GM21723 (cell line): ENCODE results near the gene XRN2.

Source experiments
- ATAC-seq: cut with Tn5 transposase; IDR thresholded peaks from one replicate; pipeline ENCODE4 v1.9.1; 2021; ENCODE audit warnings: mild to moderate bottlenecking, moderate library complexity; ENCODE audit not compliant: unreplicated experiment

The XRN2 gene

DNA sequence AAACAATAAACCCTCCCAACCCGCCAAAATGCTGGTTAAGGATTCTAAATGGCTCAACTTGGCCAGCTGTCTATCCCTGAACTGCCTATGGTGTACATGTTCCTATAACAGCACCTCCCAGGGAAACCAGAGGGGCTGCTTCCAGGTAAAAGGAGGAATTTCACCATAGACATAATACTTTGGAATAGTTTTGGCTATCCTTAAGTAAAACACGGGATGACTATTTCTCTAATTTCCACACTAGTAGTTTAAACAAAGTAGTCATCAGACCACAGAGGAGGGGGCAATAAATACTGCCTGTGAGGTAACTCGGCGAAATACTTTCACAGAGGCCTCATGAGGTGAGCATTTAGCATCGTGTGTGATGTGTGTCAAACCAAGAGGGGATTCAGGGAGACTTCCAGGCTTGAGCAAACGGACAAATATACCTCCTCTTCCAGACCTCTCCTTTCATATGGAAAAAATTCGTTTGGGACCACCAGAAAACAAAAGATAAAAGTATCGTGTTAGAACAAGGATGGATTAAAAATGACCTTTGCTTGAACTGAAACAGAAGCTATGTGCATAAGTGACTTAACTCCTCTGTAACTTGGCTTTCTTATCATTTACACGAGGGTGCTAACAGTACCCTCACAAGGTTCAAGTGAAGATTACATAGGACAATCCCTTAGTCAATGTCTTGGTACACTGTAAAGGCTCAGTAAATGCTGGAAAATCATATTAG is 1.0 kb upstream of the XRN2 start:
- no peak for ATAC-seq

DNA sequence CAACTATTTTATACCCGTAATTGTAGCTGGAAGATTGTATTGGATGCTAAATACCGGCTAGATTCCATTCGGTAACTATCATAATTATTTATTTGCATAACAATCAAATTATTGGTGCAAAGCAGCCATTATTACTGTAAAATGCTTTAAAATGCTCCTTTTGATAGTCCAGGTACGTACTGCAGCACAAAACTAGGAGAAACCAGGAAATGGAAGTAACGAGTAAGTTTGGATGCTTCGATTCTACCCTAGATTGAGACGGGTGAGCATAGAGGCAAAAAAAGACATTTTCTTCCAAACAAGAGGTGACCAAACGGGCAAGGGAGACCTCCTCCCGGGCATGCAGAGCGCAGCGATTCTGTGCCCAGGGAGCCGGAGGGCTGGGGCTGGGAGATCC is 469 bp upstream of the XRN2 start:
- ATAC-seq, result peak; percentile 38

DNA sequence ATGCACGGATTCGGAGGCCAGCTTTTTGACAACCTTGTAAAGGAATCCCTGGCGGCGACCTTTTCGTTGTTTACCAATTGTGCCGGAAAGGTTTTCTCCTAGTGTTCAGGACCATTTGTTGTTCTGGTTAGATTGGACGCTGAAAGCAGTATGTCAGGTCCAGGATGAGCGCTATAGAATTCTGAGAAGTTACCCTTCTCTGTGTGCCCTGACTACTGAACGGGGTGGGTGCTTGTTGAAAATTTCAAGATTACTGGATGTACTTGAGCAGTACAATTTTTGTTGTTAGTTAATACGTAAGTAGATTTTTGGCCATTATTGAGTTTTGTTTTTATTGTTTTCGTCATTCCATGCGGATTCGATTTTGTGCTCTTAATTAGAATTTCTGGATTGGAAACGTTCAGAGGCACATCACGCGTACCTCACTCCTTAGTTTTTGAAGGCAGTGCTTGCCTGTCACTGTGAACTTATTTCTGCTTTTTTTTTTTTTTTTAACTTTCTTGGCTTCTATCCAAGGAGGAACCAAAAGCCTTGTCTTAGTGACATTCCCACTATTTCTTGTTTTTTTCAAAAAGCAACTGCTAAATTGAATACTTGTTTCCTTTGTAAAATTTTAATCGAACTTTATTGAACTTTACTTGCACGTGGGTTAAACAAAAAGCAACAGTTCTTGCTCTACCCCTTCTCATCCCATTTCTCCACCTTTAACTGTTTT is 898 bp downstream of the XRN2 start:
- ATAC-seq, result peak; percentile 18

DNA sequence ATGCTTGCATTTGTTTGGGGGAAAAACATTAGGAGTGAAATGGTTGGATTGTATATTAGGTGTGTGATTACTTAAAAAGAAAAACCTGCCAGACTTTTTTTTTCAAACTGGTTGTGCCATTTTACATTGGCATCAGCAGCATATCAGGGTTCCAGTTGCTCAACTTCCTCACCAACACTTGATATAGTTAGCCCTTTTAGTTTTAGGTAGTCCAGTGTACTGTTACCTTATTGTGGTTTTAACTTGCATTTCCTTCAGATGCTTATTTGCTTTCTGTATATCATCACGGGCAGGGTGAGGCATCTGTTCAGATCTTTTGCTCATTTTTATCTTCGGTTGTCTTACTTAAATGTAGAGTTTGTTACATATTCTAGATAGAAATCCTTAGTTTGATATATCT is 5.2 kb downstream of the XRN2 start:
- no peak for ATAC-seq

DNA sequence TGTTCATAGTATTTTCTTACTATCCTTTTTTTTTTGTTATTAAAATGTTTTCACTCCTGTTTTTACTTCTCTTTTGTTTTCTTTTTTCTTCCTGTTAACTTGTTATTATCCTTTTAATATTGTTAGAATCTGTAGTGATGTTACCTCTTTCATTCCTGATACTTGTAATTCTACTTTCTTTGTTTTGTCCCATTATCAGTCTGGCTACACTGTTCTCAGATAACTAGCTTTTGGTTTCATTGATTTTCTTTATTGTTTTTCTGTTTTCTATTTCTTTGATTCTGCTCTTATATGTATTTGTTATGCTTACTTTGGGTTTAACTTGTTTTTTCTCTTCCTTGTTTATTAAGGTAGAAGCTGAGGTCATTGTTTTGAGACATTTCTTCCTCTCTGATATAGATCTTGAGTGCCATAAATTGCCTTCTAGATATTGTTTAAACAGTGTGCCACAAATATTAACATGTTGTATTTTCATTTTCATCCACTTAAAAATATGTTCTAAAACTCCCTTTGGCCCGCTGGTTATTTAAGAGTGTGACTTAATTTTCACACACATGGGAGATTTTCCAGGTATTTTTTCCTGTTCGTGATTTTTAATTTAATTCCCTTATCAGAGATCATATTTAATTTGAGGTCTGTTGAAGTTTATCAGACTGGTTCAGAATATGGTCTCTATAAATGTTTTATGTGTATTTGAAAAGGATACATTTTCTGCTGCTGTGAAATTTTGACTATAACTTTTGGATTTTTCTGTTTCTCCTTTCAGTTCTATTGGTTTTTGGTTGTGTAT is 6.7 kb downstream of the XRN2 start:
- no peak for ATAC-seq

DNA sequence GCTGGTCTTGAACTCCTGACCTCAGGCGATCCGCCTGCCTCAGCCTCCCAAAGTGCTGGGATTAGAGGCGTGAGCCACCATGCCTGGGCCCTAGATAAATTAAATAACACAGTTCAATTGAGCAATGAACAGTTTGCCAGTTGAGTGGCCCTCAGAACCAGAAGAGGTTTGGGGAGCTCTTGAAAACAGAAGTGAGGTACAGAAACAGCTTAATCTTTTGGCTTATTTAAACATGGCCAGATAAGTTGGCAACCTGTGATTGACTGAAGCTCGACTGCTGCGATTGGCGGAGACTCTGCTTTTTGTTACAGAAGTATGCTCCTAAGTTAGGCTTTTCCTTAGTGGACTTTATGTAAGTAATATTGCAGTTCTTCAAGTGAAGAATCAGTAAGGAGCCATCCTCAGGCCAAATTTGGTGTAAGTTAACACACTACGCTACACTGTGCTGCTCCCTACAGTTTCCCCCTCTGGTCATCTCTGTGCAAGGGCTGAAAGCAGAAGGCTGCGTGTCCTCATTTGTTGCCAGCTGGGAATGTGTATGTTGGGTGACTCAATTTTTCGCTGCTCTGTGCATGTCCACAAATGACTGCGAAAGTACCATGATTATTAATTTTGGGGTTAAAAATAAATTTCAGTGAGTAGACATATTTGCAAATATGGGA is 9.8 kb downstream of the XRN2 start:
- no peak for ATAC-seq

DNA sequence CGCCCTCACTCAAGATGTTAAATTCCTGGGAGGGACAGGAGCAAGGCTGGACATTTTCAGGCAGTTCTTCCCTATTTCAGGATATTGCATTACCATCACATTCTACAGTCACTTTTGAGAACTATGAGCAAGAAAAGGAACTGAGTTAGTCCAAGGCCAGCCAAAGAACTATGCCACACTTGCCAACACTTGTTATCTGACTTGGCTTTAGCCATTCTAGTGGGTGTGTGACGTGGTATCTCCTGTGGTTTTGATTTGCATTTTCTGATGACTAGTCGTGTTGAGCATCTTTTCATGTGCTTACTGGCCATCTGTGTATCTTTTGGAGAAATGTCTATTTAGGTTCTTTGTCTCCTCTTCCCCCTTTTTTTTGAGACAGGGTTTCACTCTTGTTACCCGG is 12.0 kb downstream of the XRN2 start:
- ATAC-seq, result no peak

DNA sequence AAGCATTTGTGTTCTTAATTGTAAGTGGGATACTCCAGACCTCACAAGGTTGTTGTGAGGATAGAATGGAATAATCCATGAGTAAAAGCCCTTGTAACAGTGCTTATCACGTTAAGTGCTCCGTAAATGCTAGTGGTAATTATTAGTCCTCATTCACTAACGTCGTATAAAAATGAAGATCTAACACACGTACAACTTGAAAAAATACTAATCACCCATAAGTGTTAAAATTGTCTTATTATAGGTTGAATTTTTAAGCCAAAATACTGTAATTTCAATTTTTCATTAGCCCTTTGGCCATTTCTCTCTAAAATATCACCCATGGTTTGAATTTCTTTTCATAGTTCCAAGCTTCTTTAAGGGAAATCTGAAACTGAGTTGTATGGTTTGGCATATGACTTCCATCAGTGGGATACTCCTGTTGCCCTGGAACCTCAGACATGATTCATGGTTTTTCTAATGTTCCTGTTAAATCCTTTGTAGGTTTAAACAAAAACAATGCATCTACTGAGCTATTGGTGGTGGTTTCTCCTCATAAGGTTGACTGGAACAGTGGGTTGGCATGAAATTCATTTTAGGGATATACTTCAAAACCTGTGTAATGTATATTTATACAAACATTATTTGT is 19.1 kb downstream of the XRN2 start:
- no peak for ATAC-seq

DNA sequence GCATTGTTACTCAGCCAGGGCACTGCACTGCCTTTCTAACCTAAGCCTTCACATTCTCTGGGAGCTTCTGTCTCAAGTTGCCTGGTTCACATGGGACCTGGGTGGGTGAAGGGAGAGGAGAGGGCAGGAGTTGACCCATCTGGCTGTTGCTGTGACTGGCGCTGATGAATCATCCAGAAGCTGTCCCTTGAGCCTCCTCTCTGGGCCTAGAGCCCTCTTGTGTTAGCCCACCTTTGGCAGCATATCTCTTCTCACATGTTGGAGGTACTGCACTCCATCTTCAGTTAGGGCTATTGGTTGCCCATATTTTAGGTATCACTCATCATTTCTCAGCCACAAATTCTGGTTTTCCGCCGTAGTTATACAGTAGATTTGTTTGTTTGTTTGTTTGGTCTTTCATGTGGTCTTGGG is 19.8 kb downstream of the XRN2 start:
- ATAC-seq, result no peak

DNA sequence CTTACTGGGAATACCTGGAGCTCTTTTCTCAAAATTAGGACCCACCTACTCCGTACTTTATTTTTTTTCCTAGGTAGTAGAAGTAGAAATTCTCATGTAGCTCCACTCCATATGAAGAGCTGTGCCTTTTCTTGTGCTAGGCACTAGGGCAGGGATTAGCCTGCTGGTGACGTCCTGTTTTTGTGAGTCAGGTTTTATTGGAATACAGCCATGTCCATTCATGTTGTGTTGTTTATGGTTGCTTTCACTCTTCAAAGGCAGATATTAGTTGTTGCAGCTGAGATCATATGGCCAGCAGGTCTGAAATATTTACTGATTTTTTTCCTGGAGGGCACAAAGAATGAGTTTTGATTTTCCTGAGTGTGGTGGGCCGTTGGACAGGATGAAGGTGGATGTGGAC is 20.5 kb downstream of the XRN2 start:
- no peak for ATAC-seq

DNA sequence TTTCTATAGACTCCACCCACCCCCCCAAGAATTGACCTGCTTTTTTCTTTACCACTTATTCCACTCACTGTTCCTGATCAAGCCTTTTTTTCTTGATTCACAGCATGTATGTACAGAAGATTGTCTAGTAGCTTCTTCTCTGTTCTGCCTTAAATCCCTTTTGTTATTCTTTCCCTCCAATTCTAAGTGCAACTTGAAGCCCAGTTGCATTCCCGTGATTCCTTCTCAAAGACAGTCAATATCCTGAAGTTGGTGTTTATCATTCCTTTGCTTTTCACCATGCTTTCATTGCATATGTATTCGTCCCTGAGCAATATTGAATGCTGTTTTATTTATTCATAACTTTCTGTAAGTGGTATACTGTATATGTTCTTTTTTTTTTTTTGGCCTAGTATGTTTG is 21.0 kb downstream of the XRN2 start:
- no peak for ATAC-seq

DNA sequence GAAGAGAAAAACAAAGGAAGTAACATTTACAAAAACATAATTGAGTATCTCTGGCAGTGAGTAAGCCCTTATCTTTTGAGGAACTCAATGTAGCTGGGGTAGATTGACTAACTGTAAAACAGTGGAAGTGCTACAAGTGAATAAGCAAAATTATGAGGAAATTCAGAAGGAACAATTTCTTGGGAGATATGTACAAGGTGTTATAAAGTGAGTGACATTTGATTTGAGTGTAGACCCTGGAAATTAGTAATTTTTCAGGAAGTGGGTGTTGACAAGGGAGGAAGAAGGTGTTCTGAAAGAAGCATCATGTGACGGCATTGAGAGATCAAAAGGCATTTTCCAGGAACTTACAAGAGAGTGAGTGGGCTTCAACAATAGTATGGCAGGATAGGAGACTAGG is 22.2 kb downstream of the XRN2 start:
- ATAC-seq, result no peak

DNA sequence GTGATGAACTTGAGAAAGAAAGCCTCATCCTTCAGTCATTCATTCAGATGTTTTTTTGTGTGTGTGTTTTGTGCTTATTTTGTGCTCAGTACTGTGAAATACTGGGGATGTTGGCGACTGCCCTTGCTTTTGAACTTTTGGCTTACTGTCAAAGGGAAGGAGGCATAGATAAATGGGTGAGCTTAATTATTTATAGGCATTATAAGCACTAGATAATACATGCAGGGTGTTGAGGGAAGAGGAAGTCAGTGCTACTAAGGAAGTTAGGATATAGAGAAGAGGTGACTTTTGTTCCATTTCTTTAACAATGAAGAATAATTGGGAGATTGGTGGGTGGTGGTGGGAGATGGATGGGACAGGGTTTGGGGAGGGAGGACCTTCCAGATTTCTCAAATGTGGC is 23.6 kb downstream of the XRN2 start:
- no peak for ATAC-seq

DNA sequence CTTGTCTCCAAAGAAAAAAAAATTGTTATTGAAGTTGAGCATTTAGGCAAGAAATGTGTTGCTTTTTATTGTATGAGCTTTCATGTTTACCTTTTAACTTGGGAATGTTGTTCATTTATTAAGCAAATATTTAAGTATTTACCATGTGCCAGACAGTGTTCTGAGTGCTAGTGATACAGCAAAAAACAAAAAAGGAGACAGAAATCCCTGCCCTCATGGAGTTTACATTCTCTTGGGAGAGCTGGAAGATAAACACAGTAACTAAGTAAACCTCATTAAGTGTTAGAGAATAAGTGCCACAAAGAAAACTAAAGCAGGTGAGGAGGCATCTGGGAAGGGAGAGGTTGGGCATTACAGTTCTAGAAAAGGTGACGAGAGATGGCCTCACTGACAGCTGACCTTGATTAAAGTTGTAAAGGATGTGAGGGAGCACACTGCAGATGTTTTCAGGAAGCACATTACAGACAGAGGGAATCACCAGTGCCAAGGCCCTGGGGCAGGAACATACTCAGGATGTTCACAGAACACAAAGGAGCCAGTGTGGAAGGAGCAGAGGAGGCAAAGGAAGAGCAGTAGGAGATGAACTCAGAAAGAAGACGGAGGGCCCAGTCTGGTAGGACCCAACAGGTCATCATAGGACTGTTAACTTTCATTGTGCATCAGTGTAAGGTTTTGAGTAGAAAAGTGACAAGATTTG is 33.5 kb downstream of the XRN2 start:
- no peak for ATAC-seq

DNA sequence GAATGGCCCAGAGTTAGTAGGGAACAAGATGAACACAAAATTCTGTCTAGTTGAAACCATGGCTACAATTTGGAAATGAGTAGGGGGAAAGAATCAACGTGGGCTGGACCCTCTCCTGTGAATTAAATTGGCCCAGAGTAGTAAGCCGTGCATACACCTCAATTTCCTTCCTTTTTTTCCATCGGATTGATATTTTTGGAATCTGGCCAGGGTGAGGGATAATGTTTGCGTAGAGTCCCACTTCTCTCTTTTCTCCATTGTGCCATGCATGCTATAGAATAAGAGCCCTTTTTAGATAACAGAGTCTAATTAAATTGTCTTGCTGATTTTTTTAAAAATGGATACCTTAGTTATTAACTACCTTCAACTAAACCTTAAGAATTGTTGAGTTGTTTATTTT is 35.2 kb downstream of the XRN2 start:
- no peak for ATAC-seq

DNA sequence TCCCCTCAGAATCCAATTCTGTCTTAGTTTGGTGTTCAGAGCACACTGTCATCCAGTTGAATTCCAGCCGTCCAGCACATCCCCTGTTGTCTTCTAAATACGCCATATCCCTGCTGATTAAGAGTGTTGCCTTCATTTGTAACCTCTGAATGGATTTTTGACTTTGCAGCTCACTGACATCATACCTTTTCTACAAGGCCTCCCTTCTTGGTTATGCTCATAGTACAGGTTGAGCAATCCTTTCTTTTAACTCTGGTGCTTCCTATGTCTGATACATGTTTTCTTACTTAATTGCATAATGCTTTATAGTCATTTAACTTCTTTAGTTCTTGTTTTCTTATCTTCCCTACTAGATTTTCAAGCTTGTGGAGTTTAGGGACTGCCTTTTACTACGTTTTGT is 36.4 kb downstream of the XRN2 start:
- ATAC-seq, result no peak

DNA sequence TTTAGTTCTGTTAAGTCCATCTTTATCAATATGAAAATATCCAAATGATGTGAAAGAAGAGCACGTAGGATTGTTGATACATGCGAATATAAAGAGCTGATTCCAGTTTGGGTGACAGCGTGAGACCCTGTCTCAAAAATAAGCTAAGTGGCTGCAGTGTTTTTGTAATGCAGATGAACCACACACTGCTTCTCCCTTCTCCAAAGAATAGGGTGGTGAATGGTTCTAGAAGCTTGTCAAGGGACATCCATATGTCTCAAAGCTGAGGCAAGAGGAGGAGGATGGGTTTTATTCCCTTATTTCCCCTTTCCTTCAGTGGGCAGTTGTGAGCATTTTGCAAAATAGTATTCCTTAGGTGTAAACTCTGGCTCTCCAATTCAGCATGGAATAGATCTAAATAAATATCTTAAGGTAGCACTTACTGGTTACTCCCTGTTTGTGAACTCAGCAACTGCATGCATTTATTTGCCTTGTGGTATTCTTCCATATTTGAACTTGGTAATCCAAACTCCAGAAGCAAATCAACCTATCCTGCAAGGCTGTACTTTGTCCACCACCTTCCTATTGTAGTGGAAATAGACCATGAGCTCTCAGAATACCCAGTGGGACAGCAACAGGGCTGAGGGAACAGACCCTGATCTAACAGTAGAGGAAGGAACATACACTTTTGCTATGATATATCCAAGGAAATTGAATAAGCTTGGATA is 38.0 kb downstream of the XRN2 start:
- ATAC-seq, result no peak

DNA sequence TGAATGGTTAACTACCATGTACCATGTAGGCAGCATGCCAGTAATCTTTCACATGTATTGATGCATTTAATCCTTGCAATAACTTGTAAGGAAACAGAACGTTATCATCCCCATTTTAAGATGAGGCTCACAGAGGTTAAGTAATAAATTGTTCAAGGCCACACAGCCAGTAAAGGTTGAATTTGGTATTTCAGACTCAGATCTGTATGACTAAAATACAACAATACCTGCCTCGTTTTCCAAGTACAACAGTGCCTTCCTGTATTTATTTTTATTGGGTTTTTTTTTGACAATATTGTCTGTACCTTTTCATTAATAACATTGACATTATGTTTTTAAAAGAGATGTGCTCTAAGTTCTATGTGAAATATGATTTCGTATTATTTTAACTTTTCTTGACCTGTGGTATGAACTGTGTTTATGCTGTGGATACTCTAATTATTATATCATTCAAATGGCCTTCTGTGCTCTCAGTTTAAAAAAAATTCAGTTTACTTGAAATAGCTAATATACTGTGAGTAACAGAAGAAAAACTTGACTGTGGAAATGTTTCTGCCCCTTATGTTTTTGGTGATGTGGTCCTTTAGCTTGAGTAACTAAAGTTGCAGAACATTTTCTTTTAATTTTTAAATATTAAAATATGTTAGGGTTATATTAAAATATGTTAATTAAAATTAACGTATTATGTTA is 39.7 kb downstream of the XRN2 start:
- ATAC-seq, result no peak

DNA sequence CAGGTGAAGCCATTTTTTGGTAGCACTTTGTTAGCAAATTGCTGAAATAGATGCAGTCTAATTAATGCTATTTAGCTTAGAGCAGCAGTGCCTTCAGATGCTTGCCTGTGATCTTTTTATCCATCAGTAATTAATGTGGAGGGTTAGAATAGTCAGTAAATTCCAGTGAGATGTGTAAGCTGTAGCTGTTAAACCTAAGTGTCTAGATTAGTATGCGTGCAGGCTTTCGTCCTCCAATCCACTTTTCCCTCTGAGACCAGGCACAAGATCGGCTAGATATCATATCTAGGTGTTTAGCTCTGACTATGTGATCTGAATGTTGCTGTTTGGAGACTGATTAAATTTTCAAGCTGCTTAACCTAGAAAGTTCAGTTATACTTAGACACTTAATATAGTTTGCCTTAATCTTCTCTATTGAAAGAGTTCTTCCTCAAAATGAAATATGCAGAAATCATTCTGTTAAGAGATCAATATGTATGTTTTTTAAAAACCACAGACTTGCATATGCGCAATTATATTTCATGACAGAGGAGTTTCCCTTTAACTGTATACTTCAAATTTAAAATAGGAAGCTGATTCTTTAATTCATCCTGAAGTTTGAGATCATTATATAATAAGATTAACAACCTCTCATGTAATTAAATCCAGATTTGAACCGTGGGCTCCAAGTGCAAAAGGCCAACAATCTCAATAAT is 41.2 kb downstream of the XRN2 start:
- ATAC-seq, result no peak
